Aorta (tissue), 5 donors: ENCODE data around the gene IRS1. TPM values are rescaled to one million over a fixed set of nuclear protein-coding genes. Genes with fewer than 3 reads are reported as not detected.

Experiments
- ATAC-seq: fragments of 200-7000 bp; cut with Tn5 transposase; one replicate; pipeline ENCODE4 v1.9.1; 2022; ENCODE audit warnings: moderate library complexity; ENCODE audit not compliant: low FRiP score
- DNase-seq, 2 donors: peaks; one replicate each; pipeline ENCODE4 v3.0.0-alpha.2; 2020
- H3K27ac ChIP-seq, 2 donors: one replicate each; pipeline ENCODE4 v1.5.1; 2013; ENCODE audit warnings: low read length in 2 of 2, mild to moderate bottlenecking in 2 of 2, moderate library complexity in 2 of 2, control low read depth in 1 of 2, inconsistent platforms in 1 of 2, low read depth in 1 of 2
- H3K27me3 ChIP-seq, 2 donors: one replicate each; pipeline ENCODE4 v1.6.1; 2013; ENCODE audit warnings: control low read depth in 1 of 2, low read length in 1 of 2, mild to moderate bottlenecking in 1 of 2, moderate library complexity in 1 of 2; ENCODE audit not compliant: insufficient read depth in 2 of 2, control insufficient read depth in 1 of 2
- H3K36me3 ChIP-seq, 2 donors: one replicate each; pipeline ENCODE4 v1.6.1; 2013; ENCODE audit warnings: control low read depth in 1 of 2, low read length in 1 of 2, mild to moderate bottlenecking in 1 of 2; ENCODE audit not compliant: insufficient read depth in 2 of 2, control insufficient read depth in 1 of 2
- H3K4me1 ChIP-seq, 2 donors: one replicate each; pipeline ENCODE4 v1.6.1; 2013; ENCODE audit warnings: low read length in 2 of 2, control low read depth in 1 of 2, mild to moderate bottlenecking in 1 of 2, moderate library complexity in 1 of 2; ENCODE audit not compliant: insufficient read depth in 2 of 2, control insufficient read depth in 1 of 2
- H3K4me3 ChIP-seq, 2 donors: one replicate each; pipeline ENCODE4 v1.5.1; 2013; ENCODE audit warnings: low read length in 2 of 2, control low read depth in 1 of 2, mild to moderate bottlenecking in 1 of 2
- H3K9me3 ChIP-seq: one replicate; pipeline ENCODE4 v1.6.1; 2013; ENCODE audit warnings: mild to moderate bottlenecking, low read length; ENCODE audit not compliant: control insufficient read depth
- WGBS, 2 donors: extraction: QIAGEN DNeasy Blood & Tissue Kit; methylation state at CpG; one replicate each; pipeline ENCODE4 v1.1.7; 2013; 5-methylcytosine and 5-hydroxymethylcytosine counted together
- intact Hi-C, 2 donors: fragments of 100-400 bp; cut with DNase I; formaldehyde crosslinking; loops; one replicate each; pipeline versions ENCODE4 v1.14.2 to v1.15.0; 2022
- polyA plus RNA-seq, 2 donors: library from polyadenylated mRNA; stranded (reverse); fragments of 200-250 nt; gene quantifications; one replicate each; pipeline ENCODE4 v1.2.3, GENCODE V29; 2013
- total RNA-seq, 2 donors: library from RNA; stranded (reverse); fragmentation: NEBNext Ultra II Directional; extraction: Animal tissue kit (Norgen Biotek cat#: 25700); gene quantifications; one replicate each; pipeline ENCODE4 v1.2.1, GENCODE V29; 2021
- donor health status: healthy with polysubstance abuse.
- donor health status: Bipolar disorder and iron deficiency.
- donor health status: DM: no; HTN: no; CAD: no.
- donor health status: DM: no; HTN: no; CAD: no.
- donor health status: DM: yes; HTN: yes; CAD: no.

The IRS1 gene
- total and polyA plus RNA-seq, 4 donors: 2.1 to 16.6 (median 8.1) TPM

DNA sequence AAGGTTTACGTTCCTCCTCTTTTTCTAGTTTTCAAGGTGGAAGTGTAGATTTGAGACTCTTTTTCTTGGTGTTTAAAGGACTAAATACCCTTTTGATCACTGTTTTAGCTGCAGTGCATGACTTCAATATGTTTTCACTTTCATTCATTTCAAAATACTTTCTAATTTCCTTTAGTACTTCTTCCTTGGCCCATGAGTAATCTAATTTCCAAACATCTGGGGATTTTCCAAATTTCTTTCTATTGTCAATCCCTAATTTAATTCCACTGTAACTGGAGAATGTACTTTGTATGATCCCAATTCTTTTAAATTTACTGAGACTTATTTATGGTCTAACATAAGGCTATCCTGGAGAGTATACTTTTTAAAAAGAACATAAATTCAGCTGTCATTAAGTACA, 32.4 kb upstream of the IRS1 start:
- Histone ChIP-seq H3K36me3 (no peaks in the 10 kb centered on the region), H3K4me1 (peaks cover 0 to under 1% of the 10 kb centered on the region in 2 donors), H3K27me3 (no peaks in the 10 kb centered on the region), H3K9me3 (peaks cover 2% of the 10 kb centered on the region), H3K27ac (no peak overlapping the region), H3K4me3 (no peak overlapping the region)
- intact Hi-C loops: loop anchor here in 1 of 2 donors (10.0 kb wide), 1 partner anchor 153 kb away; no protein-coding TSS in a partner anchor
- ATAC-seq (no peak), DNase-seq (no peak)
- 97 to 100% methylated on average over 1 of the region's 1 CpG for WGBS, 2 donors

DNA sequence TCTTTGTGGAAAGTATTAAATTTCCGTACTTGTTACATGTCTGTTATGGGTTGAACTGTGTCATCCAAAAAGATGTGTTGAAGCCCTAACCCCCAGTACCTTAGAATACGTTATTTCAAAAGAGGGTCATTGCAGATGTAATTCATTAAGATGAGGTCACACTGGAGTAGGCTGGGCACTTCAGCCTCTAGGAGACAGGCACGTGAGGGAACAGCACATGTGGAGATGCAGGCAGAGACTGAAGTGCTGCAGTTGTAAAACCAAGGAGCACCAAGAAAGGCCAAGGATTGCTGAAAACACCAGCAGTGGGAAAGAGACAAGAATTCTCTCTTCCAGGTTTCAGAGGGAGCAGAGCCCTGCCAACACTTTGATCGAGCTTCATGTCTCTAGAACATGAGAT, 31.6 kb upstream of the IRS1 start:
- DNase-seq: no peak
- 72 to 82% methylated on average over 4 of the region's 4 CpGs for WGBS, 2 donors
- intact Hi-C loops: loop anchor here in 1 of 2 donors (10.0 kb wide), 1 partner anchor 154 kb away; no protein-coding TSS in a partner anchor

DNA sequence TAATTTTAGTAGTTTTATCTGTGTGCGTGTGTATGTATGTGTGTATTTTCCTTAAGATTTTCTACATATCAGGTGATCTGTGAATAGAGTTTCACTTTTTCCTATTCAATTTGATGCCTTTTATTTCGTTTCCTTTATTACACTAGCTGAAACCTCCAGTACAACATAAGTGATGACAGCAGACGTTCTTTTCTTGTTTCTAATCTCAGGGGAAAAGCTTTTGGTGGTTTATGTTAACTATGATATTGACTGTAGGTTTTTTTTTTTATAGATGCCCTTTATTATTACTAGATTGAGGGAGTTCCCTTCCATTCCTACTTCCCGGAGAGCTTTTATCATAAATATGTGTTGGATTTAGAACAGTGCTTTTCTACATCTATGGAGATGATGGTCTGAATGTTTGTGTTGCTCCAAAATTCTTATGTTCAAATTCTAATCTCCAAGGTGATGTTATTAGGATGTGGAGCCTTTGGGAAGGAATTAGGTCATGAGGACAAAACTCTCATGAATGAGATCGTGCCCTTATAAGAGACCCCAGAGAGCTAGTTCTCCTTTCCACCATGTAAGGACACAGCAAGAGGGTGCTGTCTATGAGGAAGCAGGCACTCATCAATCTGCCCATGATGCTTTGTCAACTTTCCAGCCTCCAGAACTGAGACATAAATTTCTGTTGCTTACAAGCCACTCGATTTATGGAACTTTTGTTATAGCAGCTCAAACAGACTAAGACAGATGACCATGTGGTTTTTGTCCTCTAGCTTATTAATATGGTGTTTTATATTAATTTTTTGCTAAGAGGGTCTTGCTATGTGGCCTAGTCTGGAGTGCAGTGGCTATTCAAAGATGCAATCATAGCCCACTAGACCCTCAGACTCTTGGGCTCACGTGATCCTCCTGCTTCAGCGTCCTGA, 30.4 kb upstream of the IRS1 start:
- H3K4me3 ChIP-seq: no peak overlapping the region
- H3K9me3 ChIP-seq: peaks cover 2% of the 10 kb centered on the region
- H3K27ac ChIP-seq: no peak overlapping the region
- DNase-seq (no peak), ATAC-seq (no peak)
- H3K27me3 ChIP-seq: no peaks in the 10 kb centered on the region
- 75 to 76% methylated on average over 8 of the region's 8 CpGs for WGBS, 2 donors
- H3K4me1 ChIP-seq: no peaks in the 10 kb centered on the region
- intact Hi-C loops: loop anchor here in 1 of 2 donors (10.0 kb wide), 1 partner anchor 155 kb away; no protein-coding TSS in a partner anchor
- H3K36me3 ChIP-seq: no peaks in the 10 kb centered on the region

More for the DNA sequence above, 31.6 kb upstream of the IRS1 start:
- Histone ChIP-seq H3K36me3 (no peaks in the 10 kb centered on the region), H3K9me3 (peaks cover 2% of the 10 kb centered on the region), H3K27me3 (no peaks in the 10 kb centered on the region), H3K27ac (no peak overlapping the region), H3K4me3 (no peak overlapping the region), H3K4me1 (no peaks in the 10 kb centered on the region)
- ATAC-seq: no peak

DNA sequence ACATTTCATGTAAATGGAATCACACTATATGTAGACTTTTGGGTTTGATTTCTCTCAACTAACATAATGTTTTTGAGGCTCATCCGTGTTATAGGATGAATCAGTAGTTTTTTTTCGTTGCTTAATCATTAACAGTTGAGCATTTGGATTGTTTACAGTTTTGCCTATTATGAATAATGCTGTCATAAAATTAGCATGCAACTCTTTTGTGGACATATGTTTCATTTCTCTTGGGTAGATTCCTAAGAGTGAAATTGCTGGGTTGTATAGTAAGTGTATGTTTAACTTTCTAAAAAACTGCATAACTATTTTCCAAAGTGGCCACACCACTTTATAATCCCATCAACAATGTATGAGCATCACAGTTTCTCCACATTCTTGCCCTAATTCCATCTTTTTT, 28.6 kb upstream of the IRS1 start:
- Histone ChIP-seq H3K36me3 (no peaks in the 10 kb centered on the region), H3K4me1 (no peaks in the 10 kb centered on the region), H3K27me3 (no peaks in the 10 kb centered on the region), H3K9me3 (peaks cover 2% of the 10 kb centered on the region), H3K27ac (no peak overlapping the region), H3K4me3 (no peak overlapping the region)
- ATAC-seq (no peak), DNase-seq (no peak)
- intact Hi-C loops: no loop called here
- 65 to 66% methylated on average over 2 of the region's 2 CpGs for WGBS, 2 donors

DNA sequence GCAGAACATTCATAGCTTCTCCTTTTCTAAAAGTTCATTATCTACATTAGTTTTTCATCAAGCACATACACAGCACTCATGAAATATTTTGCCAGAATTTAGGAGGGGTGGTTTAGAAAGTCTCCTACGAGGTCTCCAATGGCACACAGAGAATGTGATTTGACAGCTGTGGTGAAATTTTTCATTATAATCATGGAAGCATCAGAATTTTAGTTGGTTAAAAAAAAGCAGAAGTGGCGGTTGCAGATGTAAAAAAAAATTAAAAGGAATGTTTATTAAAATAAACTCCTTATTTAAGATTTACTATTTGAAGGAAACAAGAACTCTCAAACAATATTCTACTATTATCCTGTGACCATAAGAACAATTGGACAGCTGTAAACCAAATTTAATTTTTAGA, 25.4 kb upstream of the IRS1 start:
- 41 to 47% methylated on average over 2 of the region's 2 CpGs for WGBS, 2 donors
- intact Hi-C loops: no loop called here
- no peak overlapping the region for H3K27ac ChIP-seq
- no peak for DNase-seq
- no peaks in the 10 kb centered on the region for H3K9me3 ChIP-seq
- ATAC-seq: no peak
- H3K4me3 ChIP-seq: no peak overlapping the region
- no peaks in the 10 kb centered on the region for H3K27me3 ChIP-seq
- no peaks in the 10 kb centered on the region for H3K36me3 ChIP-seq
- no peaks in the 10 kb centered on the region for H3K4me1 ChIP-seq

DNA sequence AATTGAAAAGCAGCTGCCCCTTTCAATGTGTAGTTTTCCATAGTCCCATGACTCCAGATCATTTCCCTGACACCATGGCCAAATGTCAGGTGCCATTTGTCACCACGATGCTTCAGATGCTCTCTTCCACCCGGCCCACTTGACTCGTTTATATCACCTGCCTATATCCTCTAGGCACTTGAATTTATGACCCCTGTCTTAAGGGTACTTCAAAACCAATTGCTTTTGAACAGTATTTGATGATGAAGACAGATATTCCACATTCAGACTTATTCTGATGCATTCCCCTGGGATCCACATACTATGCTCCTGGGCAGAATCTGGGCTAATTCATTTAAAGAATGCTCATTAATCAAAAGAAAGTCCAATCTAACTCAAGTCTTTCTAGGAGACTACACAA, 19.3 kb upstream of the IRS1 start:
- ATAC-seq (no peak), DNase-seq (no peak)
- Histone ChIP-seq H3K27me3 (no peaks in the 10 kb centered on the region), H3K36me3 (no peaks in the 10 kb centered on the region), H3K27ac (no peak overlapping the region), H3K9me3 (no peaks in the 10 kb centered on the region), H3K4me1 (no peaks in the 10 kb centered on the region), H3K4me3 (no peak overlapping the region)
- 7 to 13% methylated on average over 3 of the region's 3 CpGs for WGBS, 2 donors
- intact Hi-C loops: no loop called here

DNA sequence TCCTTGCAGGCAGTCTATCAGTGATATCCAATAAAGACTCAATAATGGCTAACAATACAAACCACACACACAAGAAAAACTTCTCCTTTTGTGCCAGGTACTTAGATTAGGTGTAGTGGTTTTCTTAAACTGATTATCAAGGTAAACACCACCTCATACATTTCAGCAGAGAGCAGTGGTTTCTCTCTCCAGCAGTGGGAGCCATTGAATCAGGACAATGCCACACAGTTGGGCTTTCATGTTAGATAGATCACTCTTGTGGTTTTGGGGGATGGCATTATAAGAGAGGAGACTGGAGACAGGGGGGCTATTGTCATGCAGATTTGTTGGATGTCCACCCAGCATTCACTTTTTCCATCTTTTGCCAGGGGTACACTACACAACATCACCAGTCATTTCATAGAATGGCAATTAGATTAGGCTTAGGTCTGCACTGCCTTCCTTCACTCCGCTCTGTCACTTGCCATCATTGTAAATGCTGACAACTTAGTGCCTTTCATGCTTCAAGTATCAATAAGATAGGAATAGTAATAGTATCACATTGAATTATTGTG, 13.6 kb upstream of the IRS1 start:
- intact Hi-C loops: no loop called here
- H3K27ac ChIP-seq: no peak overlapping the region
- no peak for ATAC-seq
- no peak for DNase-seq
- H3K4me3 ChIP-seq: no peak overlapping the region
- H3K4me1 ChIP-seq: no peaks in the 10 kb centered on the region
- no peaks in the 10 kb centered on the region for H3K36me3 ChIP-seq
- no peaks in the 10 kb centered on the region for H3K9me3 ChIP-seq
- no peaks in the 10 kb centered on the region for H3K27me3 ChIP-seq
- 95 to 97% methylated on average over 1 of the region's 1 CpG for WGBS, 2 donors

DNA sequence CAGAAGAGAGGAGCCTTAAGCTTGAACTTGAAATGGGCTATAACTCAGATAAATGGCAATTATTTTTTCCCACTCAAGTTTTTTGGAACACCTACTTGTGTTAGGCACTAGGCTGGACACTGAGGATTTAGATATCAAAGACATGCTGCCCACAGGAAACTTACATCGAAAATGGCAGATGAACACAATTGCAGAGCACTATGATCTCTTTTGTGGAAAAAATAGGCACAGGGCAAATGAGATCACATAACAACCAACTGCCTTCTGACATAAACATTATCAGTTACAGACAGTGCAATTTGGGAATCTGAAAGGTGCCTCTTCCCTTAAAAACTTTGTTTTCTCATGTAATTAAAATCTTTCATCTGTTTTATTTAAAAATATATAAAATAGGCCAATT, 3.8 kb upstream of the IRS1 start:
- H3K27me3 ChIP-seq: no peaks in the 10 kb centered on the region
- no peaks in the 10 kb centered on the region for H3K4me1 ChIP-seq
- no peak overlapping the region for H3K27ac ChIP-seq
- no peaks in the 10 kb centered on the region for H3K9me3 ChIP-seq
- H3K4me3 ChIP-seq: no peak overlapping the region
- H3K36me3 ChIP-seq: no peaks in the 10 kb centered on the region
- ATAC-seq (no peak), DNase-seq (no peak)
- intact Hi-C loops: loop anchor here (2.0 to 10.0 kb wide), 6 partner anchors 181 to 1131 kb away; no protein-coding TSS in a partner anchor
- 65 to 71% methylated on average over 1 of the region's 1 CpG for WGBS, 2 donors
